H1 (cell line): ENCODE data around the gene SSH2. TPM values are rescaled to one million over a fixed set of nuclear protein-coding genes. Genes with fewer than 3 reads are reported as not detected.

Experiments used
- ATF3 ChIP-seq: IDR thresholded peaks from 2 replicates; pipeline ENCODE4 v1.6.1; 2011; ENCODE audit warnings: low read depth, mild to moderate bottlenecking, low read length; ENCODE audit not compliant: insufficient read depth
- EGR1 ChIP-seq: IDR thresholded peaks from 2 replicates; pipeline ENCODE4 v1.6.1; 2011; ENCODE audit warnings: low read depth, low read length, borderline replicate concordance
- EZH2 ChIP-seq: fragments of 200-600 bp; sonication (generic); IDR thresholded peaks from 2 replicates; pipeline ENCODE4 v1.7.1; 2012; ENCODE audit warnings: low read depth, mild to moderate bottlenecking, moderate library complexity, low read length, inconsistent platforms; ENCODE audit not compliant: severe bottlenecking
- HDAC6 ChIP-seq: IDR thresholded peaks from one replicate; pipeline ENCODE4 v1.7.1; 2012; ENCODE audit warnings: low read depth, mild to moderate bottlenecking, inconsistent platforms, low read length, moderate library complexity
- MAFK ChIP-seq: IDR thresholded peaks from 2 replicates; pipeline ENCODE4 v1.6.1; 2012; ENCODE audit warnings: low read depth, mild to moderate bottlenecking, improper control_type of control experiment, low read length
- PHF8 ChIP-seq: fragments of 200-600 bp; sonication (generic); conservative IDR thresholded peaks from 2 replicates; pipeline ENCODE4 v1.7.1; 2012; ENCODE audit warnings: low read depth, mild to moderate bottlenecking, inconsistent platforms, low read length, moderate library complexity
- POU5F1 ChIP-seq: IDR thresholded peaks from 2 replicates; pipeline ENCODE4 v1.6.1; 2011; ENCODE audit warnings: low read depth, mild to moderate bottlenecking, low read length, moderate library complexity
- SAP30 ChIP-seq: fragments of 300-600 bp; sonication (generic); IDR thresholded peaks from 2 replicates; pipeline ENCODE4 v1.7.1; 2012; ENCODE audit warnings: low read length, moderate library complexity, mild to moderate bottlenecking, inconsistent platforms; ENCODE audit not compliant: insufficient read depth, insufficient replicate concordance
- SP1 ChIP-seq: IDR thresholded peaks from 2 replicates; pipeline ENCODE4 v1.6.1; 2011; ENCODE audit warnings: low read depth, low read length
- SP4 ChIP-seq: IDR thresholded peaks from 2 replicates; pipeline ENCODE4 v1.6.1; 2012; ENCODE audit warnings: low read length, inconsistent platforms
- TAF7 ChIP-seq: optimal IDR thresholded peaks from 2 replicates; pipeline ENCODE3; 2011; ENCODE audit warnings: low read depth, mild to moderate bottlenecking, inconsistent platforms, low read length, moderate library complexity, borderline replicate concordance
- YY1 ChIP-seq: IDR thresholded peaks from 2 replicates; pipeline ENCODE4 v1.6.1; 2011; ENCODE audit warnings: low read depth, mild to moderate bottlenecking, low read length
- polyA plus RNA-seq, 7 experiments: library from polyadenylated mRNA; depleted of rRNA in 3 of 7; stranded (reverse) in 5 of 7; unstranded in 2 of 7; fragments of >200 nt in 5 of 7; fragments of 200-250 nt in 2 of 7; gene quantifications; 1 replicate in 5 of 7; 2 replicates in 1 of 7; 4 replicates in 1 of 7; pipeline versions ENCODE4 v1.2.1 to v1.2.3, GENCODE V29; 2011 to 2013; ENCODE audit warnings: missing spikeins in 2 of 7, mixed read lengths in 2 of 7
- total RNA-seq: library from RNA; stranded (reverse); fragmentation: NEBNext Ultra II Directional; extraction: Animal tissue kit (Norgen Biotek cat#: 25700); gene quantifications from 2 replicates; pipeline ENCODE4 v1.2.1, GENCODE V29; 2021

The SSH2 gene
- total and polyA plus RNA-seq, 2 of the 8 experiments (the other 6 are each of a cell fraction or from before 2014, with no cell fraction given) = 5.2 to 15.9 TPM

DNA sequence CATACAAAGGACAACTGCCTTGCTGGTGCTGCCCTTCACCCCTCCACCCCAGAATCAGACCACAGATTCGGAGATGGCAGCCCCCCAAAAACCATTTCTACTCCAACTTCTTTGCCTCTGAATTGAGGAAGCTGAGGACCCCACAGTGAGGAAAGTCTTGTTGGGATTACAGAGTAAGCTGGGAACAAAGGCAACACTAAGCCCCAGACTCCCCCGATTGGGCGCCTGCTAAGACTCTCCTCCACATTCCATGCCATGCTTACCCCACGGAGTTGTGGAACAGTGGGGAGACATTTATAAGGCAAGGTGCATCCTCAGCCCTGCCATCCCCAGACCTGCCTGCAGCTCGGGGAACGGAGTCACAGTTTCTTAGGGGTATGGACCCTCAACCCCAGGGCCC lies 342.4 kb downstream of the SSH2 start (continued):
- TF ChIP-seq YY1 = no peak
- TF ChIP-seq PHF8 = no peak
- TF ChIP-seq HDAC6 = no peak
- TF ChIP-seq TAF7 = no peak
- no peak for TF ChIP-seq POU5F1
- TF ChIP-seq EZH2 = no peak
- TF ChIP-seq SAP30 = no peak
- TF ChIP-seq ATF3 = no peak
- TF ChIP-seq SP4 = no peak
- TF ChIP-seq SP1 = no peak
- TF ChIP-seq MAFK = no peak
- TF ChIP-seq EGR1 = no peak
